Limb (tissue), 2 donors: ENCODE results near the gene MYZAP.

Experiments used
- DNase-seq, 2 donors: peaks; one replicate each; pipeline ENCODE4 v3.0.0-alpha.2; 2016; ENCODE audit errors: extremely low spot score in 2 of 2

Gene MYZAP

DNA sequence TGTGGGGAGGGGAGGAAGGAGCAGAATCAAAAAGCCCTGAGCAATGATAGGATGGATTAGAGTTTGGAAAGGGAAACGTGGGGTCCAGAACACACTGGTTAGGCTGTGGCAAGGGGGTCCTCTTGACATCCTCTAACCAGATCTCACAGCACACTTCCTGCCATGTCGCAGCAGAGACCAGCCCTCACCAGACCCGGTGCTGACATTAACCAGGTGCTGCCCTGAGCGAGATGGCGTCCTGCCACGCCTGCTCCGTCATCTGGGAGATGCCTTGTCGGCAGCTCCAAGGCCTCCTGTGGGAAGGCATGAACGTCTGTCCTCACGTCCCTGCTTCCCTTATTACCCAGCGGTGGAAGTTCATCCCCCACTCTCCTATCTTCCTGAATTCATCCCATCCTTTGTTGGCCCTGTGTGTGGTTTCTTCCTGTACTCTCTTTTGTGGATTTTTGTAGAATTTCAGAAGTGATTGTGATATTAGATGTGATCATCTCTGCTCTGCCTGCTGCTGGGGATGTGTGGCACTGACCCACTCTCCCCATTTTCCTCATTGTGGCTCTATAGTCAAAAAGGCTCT lies 29.4 kb upstream of the MYZAP start:
- DNase-seq = no peak

DNA sequence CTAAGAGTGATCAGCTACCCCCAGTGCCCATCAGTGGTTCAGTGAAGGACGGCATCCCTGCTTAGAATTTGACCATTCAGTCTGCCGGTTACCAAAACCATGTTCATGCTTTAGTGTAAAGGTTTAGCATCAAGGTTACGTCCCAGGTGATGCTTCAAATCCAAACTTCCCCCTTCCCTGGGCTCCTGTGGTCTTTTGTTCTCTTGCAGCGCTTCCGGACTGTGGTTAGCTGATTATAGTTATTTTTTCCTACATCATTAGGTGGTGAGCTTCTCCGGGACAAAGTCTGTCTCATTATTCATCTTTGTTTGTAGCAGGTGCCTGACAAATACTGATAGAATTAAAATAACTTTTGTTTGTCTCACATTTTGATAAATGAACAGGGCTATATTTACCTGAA lies 28.3 kb upstream of the MYZAP start:
- DNase-seq = no peak

DNA sequence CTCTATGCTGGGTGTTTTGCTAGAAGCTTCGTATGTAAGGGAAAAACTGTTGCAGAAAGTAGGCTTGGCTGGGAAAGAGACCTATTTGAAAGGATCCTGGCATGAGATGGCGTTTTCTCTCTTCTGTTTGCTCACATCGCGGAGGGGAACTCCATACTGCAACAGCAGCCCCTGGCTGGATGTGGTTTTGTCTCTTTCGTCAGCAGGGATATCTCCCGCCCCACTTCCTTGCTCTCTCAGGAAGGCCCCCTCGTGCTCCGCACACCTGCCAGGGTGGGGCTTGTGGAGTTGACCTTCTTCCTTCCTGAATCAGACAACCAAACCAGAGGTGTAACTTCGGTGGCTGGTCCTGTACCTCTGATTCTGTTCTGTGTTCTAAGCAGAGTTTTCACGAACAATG lies 26.4 kb upstream of the MYZAP start:
- no peak for DNase-seq

DNA sequence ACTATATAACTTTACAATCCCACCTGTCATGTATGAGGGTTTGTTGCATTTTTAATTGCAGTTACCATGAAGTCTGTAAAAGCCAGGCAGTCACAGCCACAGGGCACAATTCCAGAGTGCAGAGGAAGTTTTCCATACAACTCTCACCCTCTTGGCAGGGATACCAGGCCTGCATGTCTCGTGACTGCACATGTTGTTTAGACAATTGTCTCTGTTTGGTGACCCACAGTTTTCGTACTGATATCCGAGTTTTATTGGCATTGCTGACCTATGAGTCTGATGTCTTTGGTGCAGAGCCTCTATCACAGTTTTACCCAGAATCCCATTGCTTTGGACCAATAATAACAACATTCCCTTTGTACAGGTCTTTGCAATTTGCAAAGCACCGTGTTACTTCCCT lies 24.9 kb upstream of the MYZAP start:
- no peak for DNase-seq

DNA sequence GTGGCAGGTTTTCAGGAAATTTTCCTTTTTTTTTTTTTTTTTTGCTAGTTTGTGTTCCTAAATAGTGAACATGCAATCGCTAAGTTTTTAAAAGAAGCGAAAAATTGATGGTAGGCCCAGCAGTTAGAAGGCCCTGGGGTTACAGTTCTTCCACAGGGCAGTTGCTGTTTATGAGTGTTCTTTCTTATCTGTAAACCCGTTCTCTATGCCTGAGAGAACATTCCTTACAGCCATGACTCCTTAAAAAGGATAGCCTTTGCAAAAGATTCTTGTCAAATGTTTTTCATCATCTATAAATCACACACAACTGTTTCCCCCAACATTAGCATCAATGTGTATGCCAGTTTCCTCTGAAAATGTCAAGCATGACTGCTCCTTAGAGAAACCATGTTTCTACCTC lies 23.8 kb upstream of the MYZAP start:
- no peak for DNase-seq

DNA sequence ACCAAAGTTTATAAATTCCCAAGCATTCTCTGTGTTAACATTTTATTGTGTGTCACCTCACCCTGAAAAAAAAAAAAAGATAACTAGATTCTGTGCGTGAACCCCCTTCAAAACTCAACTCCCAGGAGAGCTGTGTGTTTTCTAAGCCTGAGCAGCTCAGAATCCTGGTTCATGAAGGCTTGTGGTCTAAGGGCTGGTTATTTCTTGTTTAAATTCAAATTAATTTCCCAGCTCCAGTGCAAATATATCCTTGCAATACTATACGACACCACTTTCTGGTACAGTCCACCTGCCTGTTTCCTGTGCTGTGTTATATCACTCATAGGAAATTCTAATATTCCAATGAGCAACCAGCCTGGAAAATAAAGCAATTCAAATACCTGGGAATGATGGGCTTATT lies 23.4 kb upstream of the MYZAP start:
- DNase-seq = no peak

DNA sequence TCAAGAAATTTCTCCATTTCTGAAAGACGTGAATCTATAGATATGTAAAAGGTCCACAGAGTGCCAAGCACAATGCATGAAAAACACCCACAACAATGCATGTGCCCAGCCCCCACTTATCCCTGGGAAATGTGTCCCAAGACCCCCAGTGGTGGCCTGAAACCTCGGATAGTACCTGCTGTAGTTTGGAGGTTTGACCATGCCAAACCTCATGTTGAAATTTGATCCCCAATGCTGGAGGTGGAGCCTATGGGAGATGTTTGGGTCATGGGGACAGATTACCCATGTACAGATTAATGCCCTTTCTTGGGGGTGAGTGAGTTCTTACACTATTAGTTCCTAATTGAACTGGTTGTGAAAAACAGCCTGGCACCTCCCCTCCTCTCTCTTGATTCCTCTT lies 21.4 kb upstream of the MYZAP start:
- no peak for DNase-seq

DNA sequence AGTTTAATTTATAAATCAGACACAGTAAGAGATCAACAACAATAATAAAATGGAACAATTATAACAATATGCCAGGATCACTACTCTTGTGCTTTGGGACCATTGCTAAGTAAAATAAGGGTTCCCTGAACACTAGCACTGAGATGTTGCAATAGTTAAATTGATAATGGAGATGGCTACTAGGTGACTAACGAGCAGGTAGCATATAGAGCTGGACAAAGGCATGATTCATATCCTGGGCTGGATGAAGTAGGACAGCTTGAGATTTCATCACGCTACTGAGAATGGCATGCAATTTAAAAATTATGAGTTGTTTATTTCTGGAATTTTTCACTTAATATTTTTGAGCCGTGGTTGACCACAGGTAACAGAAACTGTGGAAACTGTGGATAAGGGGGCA lies 20.7 kb upstream of the MYZAP start:
- DNase-seq = no peak

DNA sequence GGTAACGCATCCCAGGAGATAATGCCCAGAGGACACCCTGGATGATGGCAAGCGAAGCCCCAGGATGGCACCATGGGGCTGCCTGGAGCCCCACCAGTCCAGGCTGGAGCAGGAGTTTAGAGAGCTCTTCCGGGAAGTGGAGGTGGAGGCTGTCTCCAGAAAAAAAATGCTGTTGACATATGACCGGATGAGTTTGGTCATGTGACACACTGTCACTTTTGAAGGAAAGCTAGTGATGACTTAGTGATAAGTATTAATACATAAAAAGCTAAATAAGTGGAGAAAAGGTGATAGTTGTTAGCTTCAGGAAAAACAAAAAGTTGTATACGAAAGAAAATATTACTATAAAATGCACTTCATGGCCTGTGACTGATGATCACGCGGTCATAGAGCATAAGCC lies 20.0 kb upstream of the MYZAP start:
- DNase-seq = no peak

DNA sequence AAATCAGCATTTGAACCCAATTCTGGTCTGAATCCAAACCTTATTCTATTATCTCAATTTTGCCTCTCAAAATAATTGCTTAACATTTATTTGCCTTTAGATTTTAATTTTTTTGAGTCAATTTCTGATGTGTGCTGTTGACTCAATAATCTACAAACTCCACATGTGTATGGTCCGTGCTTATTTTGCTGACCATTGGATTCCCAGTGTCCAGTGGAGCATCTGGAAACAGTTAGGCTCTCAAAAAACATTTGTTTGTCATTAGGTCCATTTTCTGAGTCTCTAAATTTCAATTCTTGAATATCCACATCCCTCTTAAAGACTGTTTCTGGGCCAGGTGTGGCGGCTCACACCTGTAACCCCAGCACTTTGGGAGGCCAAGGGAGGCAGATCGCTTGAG lies 19.2 kb upstream of the MYZAP start:
- no peak for DNase-seq

DNA sequence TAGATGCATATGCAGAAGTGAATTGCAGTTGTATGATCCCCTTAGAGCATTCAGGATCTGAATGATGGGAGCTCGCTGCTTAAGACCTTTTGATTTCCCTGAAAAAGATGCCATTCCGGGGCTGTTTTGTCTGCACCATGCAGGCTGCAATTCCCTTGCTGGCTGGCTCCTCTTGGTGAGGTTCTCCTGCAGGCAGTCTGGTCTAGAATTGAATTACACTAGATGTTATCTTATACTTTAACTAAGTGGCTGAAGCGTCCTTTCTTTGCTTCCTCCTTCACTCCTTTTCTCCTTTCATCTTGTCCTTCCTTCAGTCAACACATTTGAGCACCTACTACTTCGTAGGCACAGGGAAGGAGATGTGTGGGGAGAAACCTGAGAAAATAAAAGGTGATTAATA lies 18.6 kb upstream of the MYZAP start:
- DNase-seq = no peak

DNA sequence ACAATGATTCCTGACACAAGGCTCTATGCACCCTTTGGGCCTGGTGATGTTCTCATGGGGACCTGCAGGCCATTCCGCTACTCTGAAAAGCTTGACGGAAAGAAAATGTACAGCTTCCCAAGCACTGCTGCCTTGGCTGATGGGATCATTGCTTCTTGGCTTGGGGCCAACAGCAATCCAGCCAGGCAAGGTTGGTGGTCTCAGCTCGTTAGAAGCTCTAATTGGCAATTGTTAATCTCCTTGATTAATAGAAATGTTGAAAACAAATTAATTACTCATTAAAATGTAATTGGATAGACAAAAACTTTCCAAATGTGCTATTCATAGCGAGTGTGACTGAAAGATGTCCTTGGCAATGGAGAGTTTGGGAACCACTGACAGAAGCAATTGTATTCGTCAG lies 16.3 kb upstream of the MYZAP start:
- no peak for DNase-seq

DNA sequence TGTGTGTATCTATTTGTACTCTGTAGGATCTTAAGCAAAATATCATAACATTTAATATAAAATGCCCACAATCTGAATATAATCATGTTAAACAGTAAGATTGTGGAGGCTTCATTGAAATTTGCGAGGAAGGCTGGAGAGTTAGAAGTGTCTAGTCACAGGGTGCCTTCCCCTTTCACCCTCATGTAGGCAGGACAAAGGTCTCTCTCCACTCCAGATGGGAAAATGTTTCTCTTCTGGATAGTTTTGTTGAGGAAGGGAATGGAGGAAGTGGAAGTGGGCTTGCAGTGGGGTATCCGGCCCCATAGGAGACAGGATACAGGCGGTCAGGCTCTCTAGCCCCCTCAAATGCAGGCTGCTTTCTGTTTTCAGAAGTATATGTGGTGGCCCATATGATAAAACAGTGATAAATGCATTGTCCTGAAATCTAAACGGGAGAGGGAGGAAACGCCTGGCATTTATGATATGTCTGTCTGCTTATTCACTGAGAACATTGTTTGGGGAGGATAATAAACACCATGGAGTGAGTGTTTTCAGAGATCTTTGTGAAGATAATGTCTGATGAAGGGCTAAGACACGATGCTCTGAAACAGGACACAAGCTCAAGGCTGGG lies 13.3 kb upstream of the MYZAP start:
- no peak for DNase-seq

DNA sequence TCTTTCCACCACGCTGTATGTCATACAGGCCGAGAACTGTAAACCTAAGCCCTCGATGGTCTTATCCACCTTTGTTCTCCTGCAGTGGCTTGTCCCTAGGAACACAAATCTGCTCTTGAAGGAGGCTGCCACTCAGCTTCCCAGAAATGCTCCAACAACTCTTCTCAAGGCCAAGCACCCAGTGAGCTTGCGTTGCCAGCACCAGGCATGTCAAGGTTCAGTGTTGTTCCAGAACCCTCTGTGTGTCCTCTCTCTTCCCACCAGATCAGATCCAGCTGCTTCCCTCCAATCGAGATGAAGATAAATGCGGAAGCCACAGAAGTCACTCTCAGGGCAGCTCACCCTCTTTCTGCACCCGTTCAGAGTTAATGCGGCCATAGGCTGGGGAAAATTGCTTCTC lies 11.3 kb upstream of the MYZAP start:
- no peak for DNase-seq

DNA sequence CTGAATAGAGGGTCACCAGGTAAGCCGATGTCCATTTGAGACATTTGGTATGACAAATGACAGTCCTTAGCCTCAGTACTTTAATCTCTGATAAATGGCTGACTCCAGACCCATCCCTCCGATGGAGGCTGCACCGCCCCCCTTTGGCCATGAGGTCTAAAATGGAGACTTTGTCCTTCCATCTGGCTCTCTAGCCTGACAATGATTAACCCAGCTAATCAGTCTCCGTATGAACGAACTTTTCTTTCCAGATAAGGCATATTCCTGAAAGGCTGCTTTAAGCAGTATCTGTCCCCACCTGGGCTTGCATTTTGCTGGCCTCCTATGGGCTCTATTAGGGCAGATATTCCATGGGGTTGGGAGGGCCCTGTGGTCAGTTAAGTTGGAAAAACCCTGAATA lies 10.8 kb upstream of the MYZAP start:
- DNase-seq = no peak

DNA sequence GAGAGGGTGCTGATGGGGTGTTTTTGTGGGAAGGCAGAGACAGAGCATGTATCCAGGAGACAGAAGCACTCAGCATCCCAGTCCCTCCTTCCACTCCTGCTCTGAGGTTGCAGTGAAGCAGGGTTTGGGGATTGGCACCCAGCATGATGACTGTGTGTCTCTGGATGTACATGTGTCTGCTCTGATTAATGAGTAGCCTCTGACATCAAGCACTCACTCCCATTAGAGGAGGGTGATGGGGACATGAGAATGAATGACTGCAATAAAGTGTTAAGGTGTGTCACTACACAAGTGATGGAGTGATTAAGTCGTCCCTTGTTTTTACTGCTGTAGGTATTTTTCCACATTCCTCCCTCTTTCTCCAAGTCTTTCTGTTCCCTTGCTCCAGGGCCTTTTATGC lies 9.6 kb upstream of the MYZAP start:
- no peak for DNase-seq

DNA sequence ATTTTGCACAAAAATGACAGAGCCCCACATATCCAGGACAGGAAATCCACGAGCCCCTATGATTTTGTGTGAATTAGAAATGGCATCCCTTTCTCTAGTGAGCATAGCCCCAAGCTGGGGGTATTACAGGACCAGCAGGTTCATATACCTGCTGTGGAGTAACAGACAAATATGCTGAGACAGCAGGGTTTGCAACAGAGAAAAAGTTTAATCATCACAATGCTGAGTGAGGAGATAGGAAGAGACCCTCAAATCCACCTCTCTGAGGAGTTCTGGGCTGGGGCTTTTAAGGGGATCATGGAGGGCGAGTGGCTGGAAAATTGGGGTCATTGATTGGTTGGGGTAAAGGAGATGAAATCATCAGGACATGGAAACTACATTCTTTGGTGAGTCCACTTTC lies 8.4 kb upstream of the MYZAP start:
- DNase-seq = no peak

DNA sequence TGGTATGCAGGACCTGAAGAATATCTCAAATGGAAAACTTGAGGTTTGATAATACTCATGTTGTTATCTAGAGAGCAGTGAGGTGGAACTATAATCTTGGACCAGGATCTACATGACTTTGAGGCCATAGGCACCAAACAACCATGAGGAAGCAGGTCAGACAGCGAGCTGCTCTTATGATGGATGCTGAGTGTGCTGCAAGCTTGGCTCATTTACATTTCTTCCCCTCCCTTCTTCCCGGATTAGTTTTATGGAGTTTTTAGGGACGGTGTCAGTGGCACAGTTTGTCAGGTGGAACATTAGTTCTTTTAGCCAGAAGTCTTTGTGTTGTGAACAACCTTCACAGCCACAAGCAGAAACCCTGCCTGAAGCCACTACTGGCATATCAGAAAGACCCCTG lies 8.0 kb upstream of the MYZAP start:
- DNase-seq = no peak

DNA sequence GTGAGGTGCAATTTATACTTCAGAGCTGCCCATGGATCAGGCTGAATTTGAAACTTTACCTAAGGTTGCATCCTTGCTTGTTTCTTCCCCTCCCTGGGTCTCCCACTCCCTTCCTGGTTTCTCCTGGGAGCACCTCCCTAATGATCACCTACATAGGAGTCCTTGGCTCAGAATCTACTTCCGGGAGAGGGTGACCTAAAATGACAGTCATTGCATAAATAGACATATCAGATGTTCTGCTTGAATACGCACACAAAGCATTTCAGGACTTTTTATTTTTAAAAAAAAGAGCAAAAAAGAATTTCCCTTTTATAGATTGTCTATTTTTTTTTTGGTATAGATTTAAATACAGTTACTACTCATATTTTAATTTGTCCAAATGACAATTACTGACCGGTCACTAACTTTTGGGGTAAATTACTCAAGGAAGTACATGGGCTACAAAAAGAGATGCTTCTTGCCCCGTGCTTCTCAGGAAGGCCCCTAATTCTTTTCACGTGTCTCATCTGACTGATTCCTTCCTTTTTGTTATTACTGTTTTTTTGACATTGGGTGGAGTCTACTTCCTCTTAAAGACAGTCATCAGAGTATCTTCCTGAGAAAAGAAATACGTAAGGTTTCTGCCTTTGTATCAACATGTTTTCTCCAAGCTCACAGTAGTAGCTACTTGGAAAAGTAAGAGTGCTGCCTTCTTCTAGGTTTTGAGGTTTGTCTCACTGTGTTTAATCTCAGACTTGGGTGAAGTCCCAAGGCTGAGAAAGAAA lies 4.9 kb upstream of the MYZAP start:
- no peak for DNase-seq

DNA sequence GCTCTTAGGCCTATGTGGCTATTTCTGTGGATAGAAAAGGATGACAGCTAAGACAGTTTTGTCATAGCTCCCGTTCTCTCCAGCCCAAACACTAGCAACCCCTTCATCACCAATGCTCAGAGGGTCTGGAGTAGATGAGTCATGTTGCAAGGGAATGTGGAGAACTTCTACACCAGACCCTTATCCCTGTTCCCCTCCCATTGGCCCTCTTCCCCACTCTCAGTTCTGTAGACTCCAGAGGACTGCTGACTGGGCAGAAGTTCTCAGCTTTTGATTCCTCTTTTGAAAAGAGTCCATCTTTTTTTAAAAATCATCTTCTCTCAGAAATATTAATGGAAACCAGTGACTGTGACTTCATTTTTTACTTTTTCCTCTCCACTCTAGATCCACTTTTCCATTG lies 2.4 kb upstream of the MYZAP start:
- DNase-seq = no peak

DNA sequence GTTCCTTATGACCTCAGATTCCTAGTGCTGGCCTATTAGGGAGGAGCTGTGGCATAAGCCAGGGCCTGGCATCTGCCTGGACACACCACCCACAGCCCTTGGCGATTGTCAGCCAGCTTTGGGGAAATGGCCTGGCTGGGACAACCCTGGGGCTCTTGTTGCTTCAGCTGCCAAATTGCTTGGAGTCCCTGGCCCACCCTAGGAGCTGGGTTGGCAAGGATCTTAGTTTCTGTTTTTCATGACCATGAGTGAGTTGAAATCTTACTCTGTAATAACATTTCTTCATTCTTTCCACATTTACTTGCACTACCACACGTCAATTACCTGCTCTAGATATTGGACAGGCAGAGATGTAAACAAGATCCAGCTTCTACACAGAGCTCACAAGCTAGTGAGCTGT lies 1.9 kb upstream of the MYZAP start:
- no peak for DNase-seq

DNA sequence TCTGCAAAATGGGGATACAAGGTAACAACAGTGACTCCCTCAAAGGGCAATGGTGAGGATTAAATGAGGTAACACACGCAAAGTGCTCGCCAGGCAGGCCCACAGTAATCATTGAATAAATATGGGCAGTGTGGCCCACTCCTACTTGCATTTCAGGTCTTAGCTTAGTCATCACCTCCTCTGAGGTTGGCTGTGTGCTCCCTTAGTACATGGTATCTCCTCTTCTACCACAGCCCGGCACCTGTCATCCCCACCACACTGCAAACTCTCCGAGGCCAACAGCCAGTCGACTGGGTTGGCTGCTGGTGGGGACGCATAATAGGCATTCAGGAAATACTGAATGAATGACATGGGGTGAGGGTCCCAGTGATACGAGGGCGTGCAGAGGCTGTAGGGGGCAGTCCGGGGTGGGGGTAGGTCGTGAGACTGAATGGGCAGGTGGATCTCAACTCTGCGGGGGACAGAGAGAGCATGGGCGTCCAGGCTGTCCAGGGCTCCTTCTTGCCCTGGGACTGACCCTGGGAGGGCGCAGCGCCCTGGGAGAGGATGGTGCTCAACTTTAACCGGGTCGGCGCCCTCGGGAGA lies 375 bp upstream of the MYZAP start:
- no peak for DNase-seq

DNA sequence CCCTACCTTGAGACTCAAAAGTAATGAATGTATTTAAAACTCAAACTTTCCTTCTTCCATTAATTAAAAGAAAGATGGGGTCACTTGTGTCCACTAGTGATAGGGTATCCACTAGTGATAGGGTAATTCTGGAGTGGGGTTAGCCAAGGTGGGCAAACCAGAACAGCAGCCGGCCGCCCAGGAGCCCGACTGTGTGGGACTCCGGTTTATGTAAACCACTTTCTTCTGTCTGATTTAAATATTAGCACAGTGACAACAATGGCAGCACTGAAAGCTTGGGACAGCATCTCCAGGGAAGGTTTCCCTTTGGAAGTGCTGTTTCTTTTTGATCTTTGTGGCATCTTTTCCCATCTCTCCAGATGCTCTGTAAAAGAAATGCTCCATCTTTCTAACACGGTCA lies 722 bp downstream of the MYZAP start:
- DNase-seq = no peak
